Fibroblast of pulmonary artery (primary cell): ENCODE measurements around the gene RAMP3.

Experiments used
- DNase-seq: peaks from one replicate; pipeline ENCODE4 v3.0.0-alpha.2; 2010; ENCODE audit warnings: low read depth
- H3K4me3 ChIP-seq: replicated peaks from 2 replicates; pipeline ENCODE4 v1.5.1; 2011; ENCODE audit warnings: low read depth, mild to moderate bottlenecking, control low read depth, low read length, moderate library complexity
- TF ChIP-seq, protein P1 (sequence below): IDR thresholded peaks from 2 replicates; pipeline ENCODE4 v1.5.1; 2011; ENCODE audit warnings: mild to moderate bottlenecking, control low read depth, low read length, inconsistent platforms; ENCODE audit errors: missing control alignments

Gene RAMP3

DNA sequence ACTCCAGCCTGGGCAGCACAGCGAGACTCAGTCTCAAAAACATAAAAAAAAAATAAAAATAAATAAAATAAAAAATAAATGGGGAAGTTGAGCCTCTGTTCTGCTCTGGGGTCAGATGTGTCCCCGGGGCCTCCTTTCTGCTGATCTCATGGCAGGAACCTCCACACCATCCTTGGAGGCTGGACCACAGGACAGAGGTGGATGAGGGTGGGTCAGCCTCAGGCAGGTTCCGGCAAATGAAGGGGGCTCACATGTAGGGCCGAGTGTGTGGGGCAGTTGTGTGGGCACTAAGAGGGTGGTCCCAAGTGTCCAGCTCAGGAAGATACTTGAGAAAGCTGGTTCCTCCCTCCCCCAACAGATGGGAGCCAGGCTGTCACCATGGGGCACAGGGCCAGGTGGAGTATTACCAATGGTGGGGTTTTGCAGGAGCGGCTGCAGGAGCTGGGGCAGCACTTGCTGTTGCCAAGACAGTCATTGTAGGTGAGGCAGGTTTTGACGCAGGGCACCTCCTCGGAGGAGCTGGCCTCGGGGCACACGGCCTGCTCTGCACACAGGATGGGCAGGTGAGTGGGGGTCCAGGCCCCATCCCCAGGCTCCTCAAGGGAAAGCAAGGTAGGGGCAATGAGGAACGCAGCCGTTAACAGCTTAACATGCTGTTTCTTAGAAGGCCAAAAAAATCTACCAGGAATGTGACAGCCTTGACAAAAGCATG, 32.2 kb upstream of the RAMP3 start:
- no peak for DNase-seq
- no peak overlapping the region for H3K4me3 ChIP-seq
- TF ChIP-seq, protein P1, sequence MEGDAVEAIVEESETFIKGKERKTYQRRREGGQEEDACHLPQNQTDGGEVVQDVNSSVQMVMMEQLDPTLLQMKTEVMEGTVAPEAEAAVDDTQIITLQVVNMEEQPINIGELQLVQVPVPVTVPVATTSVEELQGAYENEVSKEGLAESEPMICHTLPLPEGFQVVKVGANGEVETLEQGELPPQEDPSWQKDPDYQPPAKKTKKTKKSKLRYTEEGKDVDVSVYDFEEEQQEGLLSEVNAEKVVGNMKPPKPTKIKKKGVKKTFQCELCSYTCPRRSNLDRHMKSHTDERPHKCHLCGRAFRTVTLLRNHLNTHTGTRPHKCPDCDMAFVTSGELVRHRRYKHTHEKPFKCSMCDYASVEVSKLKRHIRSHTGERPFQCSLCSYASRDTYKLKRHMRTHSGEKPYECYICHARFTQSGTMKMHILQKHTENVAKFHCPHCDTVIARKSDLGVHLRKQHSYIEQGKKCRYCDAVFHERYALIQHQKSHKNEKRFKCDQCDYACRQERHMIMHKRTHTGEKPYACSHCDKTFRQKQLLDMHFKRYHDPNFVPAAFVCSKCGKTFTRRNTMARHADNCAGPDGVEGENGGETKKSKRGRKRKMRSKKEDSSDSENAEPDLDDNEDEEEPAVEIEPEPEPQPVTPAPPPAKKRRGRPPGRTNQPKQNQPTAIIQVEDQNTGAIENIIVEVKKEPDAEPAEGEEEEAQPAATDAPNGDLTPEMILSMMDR: no peak

DNA sequence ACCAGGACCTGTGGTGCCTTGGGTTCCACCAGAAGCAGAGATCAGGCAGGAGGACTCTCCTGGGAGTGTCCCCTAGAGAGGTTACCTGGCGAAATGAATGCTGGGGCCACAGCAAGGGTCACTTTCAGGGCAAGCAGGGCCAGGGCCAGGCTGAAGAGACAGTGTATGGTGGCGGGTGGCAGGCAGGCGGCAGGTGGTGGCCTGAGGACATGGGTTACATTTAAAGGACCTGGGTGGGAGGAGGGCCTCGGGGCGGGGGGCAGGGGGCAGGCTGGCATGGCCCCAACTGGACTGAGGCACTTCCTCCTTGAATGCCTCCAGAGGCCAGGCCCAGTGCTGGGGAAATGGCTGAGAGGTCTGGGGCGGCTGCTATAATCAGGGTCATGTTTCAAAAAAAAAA, 31.4 kb upstream of the RAMP3 start:
- no peak overlapping the region for H3K4me3 ChIP-seq
- TF ChIP-seq, protein P1: no peak
- no peak for DNase-seq

DNA sequence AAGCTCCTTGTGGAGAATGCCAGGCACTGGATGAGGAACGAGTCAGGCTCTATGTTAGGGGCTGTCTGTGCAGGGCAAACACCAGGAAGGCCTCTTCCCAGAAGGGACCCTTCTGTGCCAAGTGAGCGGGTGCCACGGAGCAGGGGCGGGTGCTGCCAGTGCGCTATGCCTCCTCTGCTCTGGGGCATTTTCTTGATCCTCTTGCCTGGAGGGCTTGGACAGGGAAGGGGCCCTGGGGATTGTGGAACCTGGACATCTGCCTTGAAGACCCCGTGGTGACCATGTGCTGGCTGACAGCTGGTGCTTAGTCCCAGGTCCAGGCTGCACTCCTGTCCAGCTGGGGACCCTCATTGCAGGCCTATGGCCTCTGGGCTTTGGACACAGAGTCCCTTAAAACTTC, 30.7 kb upstream of the RAMP3 start:
- DNase-seq: no peak
- TF ChIP-seq, protein P1: no peak
- H3K4me3 ChIP-seq: no peak overlapping the region

DNA sequence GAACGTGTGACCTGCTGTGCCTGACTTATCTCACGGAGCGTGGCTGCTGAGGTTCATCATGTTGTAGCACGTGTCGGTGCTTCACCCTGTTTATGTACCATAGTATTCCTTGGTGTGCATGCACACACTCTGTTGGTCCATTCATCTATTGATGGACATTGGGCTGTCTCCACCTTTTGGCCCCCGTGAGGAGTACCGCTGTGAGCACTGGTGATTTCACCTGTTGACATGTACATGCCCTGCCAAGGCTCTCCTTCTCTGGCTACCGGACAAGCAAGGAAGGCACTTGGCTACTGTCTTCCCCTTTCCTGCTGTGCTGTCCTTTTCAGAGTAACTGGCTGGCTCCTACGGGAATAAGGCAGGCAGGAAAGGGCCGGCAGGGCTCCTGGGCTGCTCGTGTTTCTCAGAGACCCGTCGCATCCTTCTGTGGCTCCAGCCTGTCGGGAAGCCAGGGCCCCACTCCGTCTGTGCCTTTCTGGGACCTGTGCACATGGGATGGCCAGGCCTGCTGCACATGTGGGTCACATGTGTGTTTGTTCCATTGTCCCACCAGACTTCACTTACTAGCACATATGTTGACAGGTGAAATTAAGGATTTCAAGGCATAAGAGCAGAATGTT, 28.3 kb upstream of the RAMP3 start:
- no peak for DNase-seq
- TF ChIP-seq, protein P1: no peak
- no peak overlapping the region for H3K4me3 ChIP-seq

DNA sequence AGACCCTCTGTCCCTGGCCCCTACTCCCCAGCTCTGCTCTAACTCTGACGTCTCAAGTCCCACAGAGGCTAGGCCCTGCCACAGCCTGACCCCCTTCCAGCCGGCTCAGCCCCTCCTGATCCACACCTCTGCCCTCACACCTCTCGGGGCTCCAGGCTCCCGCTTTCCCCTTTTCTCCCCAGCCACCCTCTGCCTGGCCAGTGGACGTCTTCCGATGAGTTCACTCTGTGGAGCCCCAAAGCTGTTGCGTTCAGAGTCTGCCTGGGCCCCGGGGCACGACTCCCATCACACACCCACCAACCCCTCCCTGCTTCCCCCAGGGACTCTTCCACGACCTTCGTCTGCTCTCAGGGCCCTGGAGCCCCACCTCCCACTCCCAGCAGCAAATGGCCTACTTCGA, 27.7 kb upstream of the RAMP3 start:
- no peak for DNase-seq
- TF ChIP-seq, protein P1: no peak
- H3K4me3 ChIP-seq: no peak overlapping the region

DNA sequence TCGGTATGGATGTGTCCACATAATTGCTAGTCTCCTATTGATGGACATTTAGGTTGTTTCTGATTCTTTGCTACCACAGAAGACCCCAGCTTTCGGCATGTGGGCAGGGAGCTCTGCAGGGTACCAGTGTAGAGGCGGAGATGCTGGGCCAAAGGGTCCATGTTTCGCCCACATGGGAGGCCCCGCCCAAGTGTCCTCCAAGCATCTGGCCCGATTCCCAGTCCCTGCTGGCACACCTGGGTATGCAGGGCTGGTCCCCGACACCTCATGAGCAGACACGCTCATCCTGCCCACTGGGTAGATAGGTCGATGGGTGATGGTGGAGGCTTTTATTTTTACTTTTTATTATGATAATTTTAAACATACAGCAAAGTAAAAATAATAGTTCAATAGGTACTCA, 26.7 kb upstream of the RAMP3 start:
- TF ChIP-seq, protein P1: no peak
- no peak overlapping the region for H3K4me3 ChIP-seq

DNA sequence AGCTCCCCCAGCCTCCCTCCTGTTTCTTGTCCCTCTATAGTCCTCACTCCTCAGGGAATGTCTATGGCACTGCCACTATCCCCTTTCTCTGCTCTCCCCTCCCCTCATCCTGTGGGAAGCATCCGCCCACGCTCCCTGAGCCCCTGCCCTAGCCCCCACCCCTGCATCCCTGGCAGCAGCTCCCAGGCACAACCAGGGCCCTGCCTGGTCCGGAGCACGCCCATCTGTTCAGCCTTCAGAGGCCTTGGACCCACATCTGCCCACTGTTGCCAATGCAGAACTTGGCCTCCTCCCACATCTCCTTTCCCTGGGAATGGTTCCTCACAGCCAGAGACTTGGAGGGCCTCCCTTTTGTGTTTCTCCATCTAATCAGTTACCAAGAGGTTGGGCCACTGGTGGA, 25.7 kb upstream of the RAMP3 start:
- no peak for DNase-seq
- H3K4me3 ChIP-seq: no peak overlapping the region
- TF ChIP-seq, protein P1: no peak

More for the DNA sequence above, 26.7 kb upstream of the RAMP3 start:
- DNase-seq: no peak
